HG03442 (cell line): ENCODE data around the gene CAPN1.
"Not testable (repeated sequence)": the region's sequence is repeated elsewhere in the genome, so short reads cannot be mapped to it uniquely, and the experiment has no call there.

Experiments
- ATAC-seq: cut with Tn5 transposase; IDR thresholded peaks from one replicate; pipeline ENCODE4 v1.9.1; 2021; ENCODE audit warnings: mild to moderate bottlenecking, moderate library complexity; ENCODE audit not compliant: unreplicated experiment

The CAPN1 gene

DNA sequence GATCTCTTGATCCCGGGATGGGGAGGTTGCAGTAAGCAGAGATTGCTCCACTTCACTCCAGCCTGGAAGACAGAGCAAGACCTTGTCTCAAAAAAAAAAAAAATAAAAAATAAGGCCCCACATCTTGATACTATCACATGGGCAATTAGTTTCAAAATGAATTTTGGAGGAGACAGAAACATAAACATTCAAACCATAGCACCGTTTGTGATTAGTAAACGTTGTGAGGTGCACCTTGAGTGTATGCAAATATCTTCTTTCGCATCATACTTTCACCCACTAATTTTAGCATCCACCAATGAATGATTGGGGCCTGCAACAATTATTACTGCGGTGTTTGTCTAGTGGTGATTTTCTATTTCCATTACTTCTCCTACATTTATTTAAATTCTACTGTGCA lies 22.7 kb upstream of the CAPN1 start:
- ATAC-seq, result no peak

DNA sequence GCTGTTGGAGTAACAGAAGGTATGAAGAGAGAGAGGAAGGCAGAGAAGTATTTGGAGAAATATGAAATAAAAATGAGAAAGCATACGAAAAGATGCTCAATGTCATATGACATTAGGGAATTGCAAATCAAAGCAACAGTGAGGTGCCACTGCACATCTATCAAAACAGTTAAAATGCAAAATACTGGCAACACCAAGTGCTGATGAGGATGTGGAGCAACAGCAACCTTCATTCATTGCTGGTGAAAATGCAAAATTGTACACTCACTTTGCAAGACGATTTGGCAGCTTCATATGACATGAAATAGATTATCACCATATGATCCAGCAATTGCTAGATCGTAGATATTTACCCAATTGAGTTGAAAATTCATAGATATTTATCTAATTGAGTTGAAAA lies 21.1 kb upstream of the CAPN1 start:
- no peak for ATAC-seq

DNA sequence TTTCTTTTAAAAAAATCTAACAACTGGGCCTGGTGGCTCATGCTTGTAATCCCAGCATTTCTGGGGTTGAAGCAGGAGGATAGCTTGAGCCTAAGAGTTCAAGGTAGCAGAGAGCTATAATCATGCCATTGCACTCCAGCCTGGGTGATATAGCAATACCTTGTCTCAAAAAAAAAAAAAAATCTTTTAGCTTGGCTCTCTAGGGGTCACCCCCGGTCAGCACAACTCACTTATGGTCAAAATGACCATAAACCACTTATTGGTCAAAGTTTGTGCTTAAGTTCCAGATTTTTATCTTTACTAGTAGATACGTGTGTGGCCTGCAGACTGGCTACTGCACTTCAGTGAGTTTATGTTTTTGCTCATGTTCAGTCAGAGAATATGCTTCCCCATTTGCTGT lies 18.0 kb upstream of the CAPN1 start:
- no peak for ATAC-seq

DNA sequence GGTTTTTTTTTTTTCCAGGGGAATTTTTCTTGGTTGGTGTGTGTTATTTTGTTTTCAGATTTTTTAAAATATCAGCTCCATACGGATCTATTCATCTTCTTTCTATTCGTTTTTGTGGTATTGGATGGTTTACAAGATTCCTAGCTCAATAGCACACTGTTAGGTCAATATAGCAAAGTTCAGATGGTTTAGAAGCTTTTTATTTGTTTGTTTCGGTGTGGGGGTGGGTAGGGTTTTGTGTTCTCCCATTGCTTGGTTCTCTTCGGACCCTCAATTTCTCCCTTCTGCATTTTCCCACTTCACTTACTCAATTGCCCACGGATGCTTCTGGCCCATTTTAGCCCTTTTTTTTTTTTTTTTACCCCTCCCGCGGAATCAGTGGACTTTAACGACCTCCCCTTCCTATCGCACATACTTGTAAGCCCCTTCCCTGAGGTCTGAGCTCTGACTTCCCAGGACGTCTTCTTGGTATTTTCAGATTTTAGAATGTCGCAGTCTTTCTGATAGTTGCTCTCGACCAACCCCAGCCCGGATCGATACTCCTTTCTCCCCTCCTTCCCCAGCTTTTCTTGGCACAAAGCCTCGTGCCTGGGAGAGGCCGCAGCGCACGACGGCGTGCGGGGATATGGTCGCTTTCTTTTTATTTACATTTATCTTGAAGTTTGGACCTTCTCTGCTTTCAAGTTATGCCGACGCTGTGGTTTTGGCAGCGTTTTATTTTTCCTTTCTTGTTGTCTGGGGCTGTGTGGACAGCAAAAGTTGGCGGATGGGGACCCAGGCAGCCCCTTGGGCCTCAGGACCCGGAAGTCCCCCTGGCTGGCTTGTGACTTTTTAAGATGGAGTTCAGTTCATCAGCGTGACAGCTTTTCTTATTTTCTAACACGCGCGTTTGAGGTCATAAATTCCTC lies 16.1 kb upstream of the CAPN1 start:
- ATAC-seq, result no peak

DNA sequence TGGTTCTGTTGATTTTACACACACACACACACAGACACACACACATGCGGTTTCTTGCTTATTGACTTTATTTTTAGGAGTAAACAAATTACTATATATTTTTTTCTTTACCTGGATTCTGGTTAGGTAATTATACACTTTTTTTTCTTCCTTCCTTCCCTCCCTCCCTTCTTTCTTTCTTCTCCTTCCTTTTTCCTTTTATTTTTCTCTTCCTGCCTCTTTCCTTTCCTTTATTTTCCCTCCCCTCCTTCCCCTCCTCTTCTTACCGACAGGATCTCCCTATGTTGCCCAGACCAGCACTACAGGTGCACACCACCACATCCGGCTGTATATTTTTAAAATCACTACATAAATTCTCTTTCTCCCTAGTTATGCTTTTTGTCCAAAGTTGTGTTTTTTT lies 14.8 kb upstream of the CAPN1 start:
- ATAC-seq, result no peak

DNA sequence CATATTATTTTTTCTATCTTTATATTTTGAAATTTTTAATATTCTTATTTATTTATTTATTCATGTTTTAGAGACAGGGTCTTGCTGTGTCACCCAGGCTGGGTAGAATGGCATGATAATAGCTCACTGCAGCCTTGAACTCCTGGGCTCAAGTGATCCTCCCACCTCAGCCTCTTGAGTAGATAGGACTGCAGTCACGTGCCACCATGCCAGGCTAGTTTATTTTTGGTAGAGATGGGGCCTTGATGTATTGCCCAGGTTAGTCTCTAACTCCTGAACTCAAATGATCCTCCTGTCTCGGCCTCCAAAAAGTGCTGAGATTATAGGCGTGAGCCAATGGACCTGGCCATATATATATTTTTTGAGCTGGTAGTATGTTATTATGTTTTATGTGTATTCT lies 14.1 kb upstream of the CAPN1 start:
- ATAC-seq, result no peak

DNA sequence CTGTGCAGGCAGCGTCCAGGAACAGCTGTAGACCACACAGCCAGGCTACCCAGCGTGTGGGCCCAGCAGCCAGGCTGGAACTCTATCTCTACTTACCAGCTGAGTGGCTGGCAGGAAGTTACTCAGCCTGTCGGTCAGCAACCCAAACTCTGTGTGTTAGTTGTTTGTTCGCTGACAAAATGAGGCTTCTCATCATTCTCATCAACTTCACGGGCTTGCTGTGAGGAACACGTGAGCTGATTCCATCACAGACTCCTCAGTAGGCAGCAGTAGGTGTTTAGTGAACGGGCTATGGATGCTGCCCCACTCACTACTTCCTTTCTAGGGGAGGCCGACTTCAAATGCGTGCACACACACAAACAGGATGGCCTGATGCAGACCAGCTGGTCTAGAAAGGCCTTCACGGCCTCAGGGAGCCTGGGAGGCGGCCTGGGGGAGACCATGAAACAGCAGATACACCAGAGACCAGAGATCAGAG lies 12.5 kb upstream of the CAPN1 start:
- ATAC-seq, result no peak

DNA sequence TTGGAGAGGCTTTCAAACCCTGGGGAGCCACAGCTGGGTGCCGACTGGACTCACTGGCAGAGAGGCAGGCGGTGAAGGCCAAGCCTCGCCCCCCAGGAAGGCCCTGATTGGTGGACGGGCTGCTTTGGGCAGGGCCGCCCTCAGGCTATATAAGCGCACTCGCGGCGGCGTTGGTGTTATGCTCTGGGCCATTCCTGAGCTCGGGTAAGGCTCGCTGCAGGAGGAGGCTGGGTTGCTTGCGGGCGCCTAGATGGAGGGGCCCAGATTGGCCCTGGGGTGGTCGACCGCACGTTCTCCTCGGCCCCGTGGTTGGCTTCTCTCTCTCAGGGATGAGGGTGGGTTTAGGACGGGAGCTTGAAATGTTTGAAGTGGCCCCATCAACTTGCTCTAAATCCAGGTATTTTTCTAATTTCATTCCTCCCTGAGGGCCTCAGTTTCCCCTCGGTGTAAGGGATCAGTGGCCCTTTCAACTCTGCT lies 11.6 kb upstream of the CAPN1 start, which contains the start of gene SPDYC:
SPDYC (plus strand) TSS at position 176 of the 477 bp plus-strand sequence. CDS start 1,125 bp downstream, outside the sequence.
- ATAC-seq, result no peak

DNA sequence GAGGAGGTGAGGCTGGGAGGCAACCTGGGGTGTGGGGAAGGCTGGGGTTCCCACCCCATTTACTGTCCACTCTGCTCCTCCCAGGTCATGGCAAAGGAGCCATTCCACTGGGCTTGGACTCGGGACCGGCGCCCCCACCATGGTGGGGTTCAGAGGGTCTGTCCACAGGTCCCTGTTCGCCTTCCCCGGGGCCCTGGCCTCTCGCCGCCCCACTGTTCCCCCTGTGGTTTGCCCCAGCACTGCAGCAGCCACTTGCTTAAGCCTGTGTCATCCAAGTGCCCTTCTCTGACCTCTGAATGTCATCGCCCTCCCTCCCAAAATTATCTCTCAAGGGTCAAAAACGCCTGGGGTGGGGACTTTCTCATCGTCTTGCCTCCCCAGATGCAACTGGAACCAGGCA lies 9.1 kb upstream of the CAPN1 start:
- no peak for ATAC-seq

DNA sequence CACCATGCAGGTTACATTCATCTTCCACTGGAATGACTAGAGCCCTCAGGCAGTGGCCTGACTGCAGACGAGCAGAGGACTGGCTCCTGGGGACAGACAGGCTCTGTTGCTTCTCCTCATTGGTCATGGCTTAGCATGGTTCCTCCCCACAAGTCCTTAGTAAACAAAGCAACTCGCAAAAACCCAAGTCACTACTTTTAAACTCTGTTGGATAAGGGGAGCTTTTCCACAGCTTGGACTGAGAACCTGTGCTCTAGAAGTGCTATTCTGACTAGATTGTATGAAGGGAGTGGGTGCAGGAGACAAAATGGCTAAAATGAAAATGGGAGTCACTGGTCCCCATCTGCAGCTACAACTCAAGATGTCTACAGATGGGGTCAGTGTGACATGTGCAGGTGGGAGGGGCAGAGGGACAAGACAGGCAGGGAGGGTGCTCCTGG lies 7.1 kb upstream of the CAPN1 start:
- ATAC-seq, result not testable (repeated sequence)

DNA sequence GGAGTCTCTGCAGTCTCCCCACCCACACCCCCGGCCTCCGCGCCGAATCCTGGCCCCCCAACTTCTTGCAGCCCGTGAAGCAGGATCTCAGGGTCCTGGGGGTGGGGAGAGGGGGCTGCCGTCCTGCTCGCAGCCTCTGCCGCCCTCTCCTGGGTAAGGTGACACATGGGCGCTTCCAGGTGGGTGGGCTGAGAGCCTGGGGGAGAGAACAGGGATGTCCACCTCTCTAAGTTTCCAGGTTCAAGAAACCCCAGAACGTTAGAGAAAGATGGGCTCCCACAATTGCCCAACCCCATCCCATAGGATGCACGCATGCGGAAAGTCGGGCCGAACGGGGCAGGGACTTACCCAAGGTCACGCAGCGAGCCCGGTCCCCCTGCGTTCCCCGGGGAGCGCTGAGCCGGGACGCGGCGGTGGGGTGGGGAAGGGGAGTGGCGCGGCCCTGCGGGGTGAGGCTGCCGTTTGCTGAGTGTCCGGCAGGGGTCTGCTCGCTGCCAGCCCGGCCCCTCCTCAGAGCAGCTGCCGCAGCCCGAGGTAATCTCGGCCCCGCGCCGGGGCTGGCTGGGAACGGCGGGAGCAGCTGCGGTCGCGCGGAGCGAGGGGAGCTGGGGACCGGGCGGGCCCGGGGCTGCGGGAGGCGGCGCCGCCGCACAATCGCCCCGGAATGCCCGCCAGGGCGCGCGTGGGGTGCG lies 705 bp upstream of the CAPN1 start:
- peak; percentile 51 for ATAC-seq

DNA sequence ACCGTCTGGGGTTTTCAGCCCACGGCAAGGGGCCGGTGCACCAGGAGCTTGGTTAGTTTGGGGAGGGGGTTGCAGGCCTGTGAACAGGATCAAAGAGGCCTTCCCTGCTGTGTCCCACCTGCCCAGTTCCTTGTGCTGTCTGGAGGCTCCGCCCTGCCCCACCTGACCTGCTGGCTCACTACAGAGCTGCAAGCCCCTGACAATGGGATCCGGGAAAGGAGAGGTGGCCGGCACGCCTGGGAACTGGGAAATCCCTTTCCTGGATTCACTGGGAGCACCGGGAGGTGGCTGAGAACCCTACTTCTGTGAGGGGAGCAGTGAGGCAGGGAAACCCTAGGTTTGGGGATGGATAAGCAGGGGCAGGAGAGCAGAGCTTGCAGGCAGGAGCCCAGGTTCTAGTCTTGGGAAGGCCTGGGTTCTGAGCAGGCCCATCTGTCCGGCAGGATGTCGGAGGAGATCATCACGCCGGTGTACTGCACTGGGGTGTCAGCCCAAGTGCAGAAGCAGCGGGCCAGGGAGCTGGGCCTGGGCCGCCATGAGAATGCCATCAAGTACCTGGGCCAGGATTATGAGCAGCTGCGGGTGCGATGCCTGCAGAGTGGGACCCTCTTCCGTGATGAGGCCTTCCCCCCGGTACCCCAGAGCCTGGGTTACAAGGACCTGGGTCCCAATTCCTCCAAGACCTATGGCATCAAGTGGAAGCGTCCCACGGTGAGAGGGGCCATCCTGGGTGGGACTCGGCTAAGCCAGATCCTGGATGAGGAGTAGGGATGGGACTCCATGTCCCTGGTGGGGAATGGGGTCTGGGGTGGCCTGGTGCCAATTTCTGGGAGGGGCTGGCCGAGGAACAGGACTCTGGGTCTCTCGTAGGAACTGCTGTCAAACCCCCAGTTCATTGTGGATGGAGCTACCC lies 786 bp downstream of the CAPN1 start:
- no peak for ATAC-seq

DNA sequence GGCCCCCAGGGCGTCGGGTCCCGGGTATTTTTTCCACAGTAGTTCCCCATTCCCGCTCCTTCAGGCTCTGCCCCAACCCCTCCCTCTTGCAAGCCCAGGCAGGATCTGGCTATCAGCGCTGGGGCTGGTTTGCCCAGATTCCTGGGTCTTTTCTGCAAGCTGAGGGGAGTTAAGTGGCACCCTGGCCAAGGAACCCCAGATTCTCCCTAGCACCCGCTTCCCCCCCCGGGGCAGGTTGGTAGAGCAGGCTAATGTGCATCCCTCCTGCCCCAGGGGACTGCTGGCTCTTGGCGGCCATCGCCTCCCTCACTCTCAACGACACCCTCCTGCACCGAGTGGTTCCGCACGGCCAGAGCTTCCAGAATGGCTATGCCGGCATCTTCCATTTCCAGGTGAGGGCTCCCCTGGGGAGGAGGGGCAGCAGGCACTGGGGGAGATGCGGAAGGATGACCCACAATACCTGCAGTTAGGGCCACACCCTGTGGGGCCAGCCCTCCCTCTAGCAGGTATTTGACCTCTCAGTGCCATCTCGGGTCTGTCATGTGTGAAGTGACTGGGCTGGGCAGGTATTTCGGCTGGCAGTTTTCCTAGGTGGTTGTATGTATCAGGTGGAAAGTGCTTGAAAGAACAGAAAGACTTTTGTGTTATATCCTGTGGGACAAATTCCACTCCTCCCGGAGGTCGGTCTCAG lies 1.6 kb downstream of the CAPN1 start:
- no peak for ATAC-seq

DNA sequence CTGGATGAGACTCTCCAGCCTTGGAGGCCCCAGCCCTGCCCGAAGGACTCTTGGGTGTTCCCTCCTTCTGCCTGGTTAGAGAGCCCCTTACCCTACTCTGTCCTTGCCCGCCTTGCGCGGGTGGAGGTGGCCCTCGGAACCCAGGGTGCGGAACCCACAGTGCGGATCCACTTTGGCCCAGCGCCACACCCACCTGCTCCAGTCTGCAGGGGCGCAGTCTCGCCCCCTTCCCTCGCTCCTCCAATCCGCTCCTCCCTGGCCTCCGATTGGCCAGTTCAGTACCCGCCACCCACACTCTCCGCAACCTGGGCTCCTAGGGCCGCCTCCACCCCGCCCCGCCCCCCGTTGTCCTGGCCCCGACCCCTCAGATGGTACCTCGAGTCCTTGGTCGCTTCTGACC lies 2.4 kb downstream of the CAPN1 start:
- ATAC-seq, result no peak

DNA sequence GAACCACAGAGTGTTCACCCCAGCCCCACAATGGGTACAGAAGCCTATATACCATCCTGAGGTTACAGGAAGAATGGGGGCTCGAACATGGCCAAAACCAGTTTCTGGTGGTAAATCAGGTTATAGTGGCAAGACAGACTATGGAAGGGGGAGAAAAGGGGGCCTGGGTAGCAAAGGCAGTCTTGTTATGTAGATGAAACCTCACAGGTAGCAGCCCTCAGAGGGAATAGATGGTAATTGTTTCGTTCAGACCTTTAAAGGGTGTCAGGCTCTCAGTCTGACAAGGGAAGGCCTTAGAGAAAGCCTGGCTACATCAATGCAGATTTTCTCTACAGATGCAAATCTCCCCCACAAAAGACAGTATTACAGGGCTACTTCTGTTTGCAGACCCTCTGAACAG lies 3.4 kb downstream of the CAPN1 start:
- no peak for ATAC-seq

DNA sequence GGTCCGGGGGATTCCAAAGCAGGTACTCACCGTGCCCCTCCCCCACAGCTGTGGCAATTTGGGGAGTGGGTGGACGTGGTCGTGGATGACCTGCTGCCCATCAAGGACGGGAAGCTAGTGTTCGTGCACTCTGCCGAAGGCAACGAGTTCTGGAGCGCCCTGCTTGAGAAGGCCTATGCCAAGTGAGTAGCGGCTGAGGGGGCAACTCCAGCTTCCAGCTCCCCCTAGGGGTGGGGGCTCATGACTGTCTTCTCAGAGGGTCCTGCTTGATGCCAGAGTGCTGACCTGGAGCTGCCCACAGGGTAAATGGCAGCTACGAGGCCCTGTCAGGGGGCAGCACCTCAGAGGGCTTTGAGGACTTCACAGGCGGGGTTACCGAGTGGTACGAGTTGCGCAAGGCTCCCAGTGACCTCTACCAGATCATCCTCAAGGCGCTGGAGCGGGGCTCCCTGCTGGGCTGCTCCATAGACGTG lies 4.2 kb downstream of the CAPN1 start:
- ATAC-seq, result no peak

DNA sequence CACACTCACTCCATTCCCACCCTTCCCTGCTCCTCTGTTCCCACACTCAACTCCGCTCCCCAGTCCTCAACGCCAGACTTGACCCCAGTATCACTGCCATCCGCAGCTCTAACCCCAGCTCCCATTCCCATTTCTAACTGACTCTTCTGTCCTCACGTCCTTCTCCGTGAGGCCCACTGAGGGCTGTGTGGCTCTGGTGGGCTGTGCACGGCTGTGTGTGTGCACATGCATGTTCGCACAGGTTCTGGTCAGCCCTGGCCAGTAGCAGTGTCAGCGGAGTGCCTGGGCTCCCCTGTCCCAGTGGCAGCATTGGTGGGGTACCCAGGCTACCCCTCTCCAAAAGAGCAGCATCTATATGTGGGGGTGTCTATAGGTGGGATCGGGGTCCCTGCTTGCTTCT lies 5.0 kb downstream of the CAPN1 start:
- no peak for ATAC-seq

DNA sequence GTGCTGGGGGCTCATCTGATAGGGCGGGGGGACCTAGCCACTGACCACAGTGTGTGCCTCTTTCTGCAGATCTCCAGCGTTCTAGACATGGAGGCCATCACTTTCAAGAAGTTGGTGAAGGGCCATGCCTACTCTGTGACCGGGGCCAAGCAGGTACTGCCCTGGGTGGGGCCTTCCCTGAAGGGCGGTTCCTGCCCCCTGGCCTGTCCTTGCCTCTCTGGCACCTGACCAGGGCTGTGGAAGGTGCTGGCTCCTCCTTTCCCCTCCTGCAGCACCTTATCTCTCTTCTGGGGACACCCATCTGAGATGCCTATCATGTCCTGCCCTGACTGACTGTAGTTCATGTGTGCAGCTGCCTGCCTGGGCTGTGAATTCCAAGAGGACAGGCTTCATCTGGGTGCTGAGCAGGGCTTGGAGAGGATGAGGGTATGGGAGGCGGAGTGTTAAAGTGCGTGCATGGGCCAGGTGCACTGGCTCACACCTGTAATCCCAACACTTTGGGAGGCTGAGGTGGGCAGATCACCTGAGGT lies 5.5 kb downstream of the CAPN1 start:
- ATAC-seq, result no peak

DNA sequence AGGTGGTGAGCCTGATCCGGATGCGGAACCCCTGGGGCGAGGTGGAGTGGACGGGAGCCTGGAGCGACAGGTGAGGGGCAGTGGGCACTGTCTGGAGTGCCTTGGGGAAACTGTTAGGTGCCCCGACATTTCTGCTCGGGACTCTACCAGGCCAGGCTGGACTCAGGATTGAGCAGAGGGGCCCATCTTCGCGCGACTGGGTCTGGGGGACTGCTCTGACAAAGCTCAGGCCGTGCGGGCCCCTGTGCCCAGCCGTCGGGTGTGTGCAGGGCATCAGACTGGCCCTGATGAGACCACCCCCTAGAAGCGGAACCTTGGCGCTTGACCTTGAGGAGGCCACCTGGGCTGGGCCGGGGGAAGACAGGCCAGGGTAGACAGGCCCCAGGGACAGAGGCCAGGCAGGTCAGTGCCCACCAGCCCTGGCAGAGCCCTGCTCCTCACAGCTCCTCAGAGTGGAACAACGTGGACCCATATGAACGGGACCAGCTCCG lies 6.3 kb downstream of the CAPN1 start:
- no peak for ATAC-seq

DNA sequence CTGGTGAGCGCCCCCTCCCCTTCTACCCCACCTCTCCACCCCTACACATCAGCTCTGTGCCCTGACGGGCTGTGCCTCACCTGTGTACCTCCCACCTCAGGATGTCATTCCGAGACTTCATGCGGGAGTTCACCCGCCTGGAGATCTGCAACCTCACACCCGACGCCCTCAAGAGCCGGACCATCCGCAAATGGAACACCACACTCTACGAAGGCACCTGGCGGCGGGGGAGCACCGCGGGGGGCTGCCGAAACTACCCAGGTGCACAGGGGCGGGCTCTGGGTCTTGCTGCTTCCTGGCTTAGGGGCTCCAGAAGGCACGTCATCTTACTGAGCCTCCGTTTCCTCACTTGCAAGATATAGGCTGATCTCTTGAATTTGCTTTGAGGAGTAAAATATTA lies 6.8 kb downstream of the CAPN1 start:
- ATAC-seq, result no peak
